ENCODE results near the gene ARSK.

ARSK gene

DNA sequence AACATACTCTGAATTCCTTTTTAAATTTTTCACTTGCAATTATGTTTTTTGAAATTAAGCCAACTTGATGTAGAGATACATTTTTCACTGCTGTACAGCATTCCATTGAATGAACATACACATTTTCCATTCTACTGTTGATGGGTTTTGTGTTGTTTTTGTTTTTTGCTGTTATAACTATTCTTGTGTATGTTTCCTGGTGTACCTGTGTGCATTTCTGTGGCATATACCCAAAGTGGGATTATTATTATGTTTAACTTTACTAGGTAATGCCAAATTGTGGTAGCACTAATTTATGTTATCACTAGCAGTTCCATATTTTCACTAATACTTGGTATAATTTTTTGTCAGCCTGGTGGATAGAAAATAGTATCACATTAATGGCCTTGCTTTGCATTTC is 94.4 kb downstream of the ARSK start:
- no peak for DNase-seq

- DNase-seq, result no peak
These were observed 95.1 kb downstream of the ARSK start for GRCh38 chr5:95649842-95650620.

GRCh38 chr5:95652849-95653248 is 97.9 kb downstream of the ARSK start:
- DNase-seq, result no peak

GRCh38 chr5:95654196-95654595 is 99.3 kb downstream of the ARSK start:
- no peak for DNase-seq
